ENCODE measurements around the gene RAPSN. TPM values are rescaled to one million over a fixed set of nuclear protein-coding genes. Genes with fewer than 3 reads are reported as not detected.

RAPSN gene
- total RNA-seq, 2 donors from 2014 or later, result 1.1 to 1.7 TPM

GRCh38 chr11:47398551-47398950 is 50.4 kb downstream of the RAPSN start:
- Mint-ChIP-seq H3K4me1 (peaks cover 5% of the 10 kb centered on the region), H3K27me3 (no peaks in the 10 kb centered on the region), H3K36me3 (ENCODE audit: low read depth) (no peaks in the 10 kb centered on the region), H3K4me3 (peak overlapping the region; percentile 12), H3K9me3 (no peaks in the 10 kb centered on the region), H3K27ac (no peak overlapping the region)
- no peak for ATAC-seq (replicated peaks)

- Mint-ChIP-seq H3K27ac (no peak overlapping the region), H3K4me3 (no peak overlapping the region), H3K36me3 (ENCODE audit: low read depth) (no peaks in the 10 kb centered on the region), H3K4me1 (peaks cover 5% of the 10 kb centered on the region), H3K9me3 (no peaks in the 10 kb centered on the region), H3K27me3 (no peaks in the 10 kb centered on the region)
- no peak for ATAC-seq (replicated peaks)
Observed at GRCh38 chr11:47398011-47398410, 50.9 kb downstream of the RAPSN start.

GRCh38 chr11:47396049-47396320 is 53.0 kb downstream of the RAPSN start:
- Mint-ChIP-seq H3K27ac (peak overlapping the region; percentile 89), H3K27me3 (no peaks in the 10 kb centered on the region), H3K4me3 (peak overlapping the region; percentile 59), H3K9me3 (no peaks in the 10 kb centered on the region), H3K4me1 (peaks cover 5% of the 10 kb centered on the region), H3K36me3 (ENCODE audit: low read depth) (no peaks in the 10 kb centered on the region)
- no peak for ATAC-seq (replicated peaks)

- Mint-ChIP-seq H3K9me3 (no peaks in the 10 kb centered on the region), H3K27me3 (no peaks in the 10 kb centered on the region), H3K36me3 (ENCODE audit: low read depth) (no peaks in the 10 kb centered on the region), H3K4me1 (peaks cover 1% of the 10 kb centered on the region), H3K27ac (peak overlapping the region; percentile 89), H3K4me3 (peak overlapping the region; percentile 59)
- no peak for ATAC-seq (replicated peaks)
Observed at GRCh38 chr11:47395223-47396048, 53.5 kb downstream of the RAPSN start.

GRCh38 chr11:47394322-47395222 is 54.4 kb downstream of the RAPSN start:
- H3K4me1 Mint-ChIP-seq, result no peaks in the 10 kb centered on the region
- no peaks in the 10 kb centered on the region for H3K36me3 Mint-ChIP-seq (ENCODE audit: low read depth)
- H3K27ac Mint-ChIP-seq, result peak overlapping the region; percentile 89
- H3K9me3 Mint-ChIP-seq, result no peaks in the 10 kb centered on the region
- H3K4me3 Mint-ChIP-seq, result peak overlapping the region; percentile 59
- H3K27me3 Mint-ChIP-seq, result no peaks in the 10 kb centered on the region
- peak; percentile 89 for ATAC-seq (replicated peaks)

- H3K9me3 Mint-ChIP-seq, result no peaks in the 10 kb centered on the region
- H3K4me3 Mint-ChIP-seq, result peak overlapping the region; percentile 59
- peak overlapping the region; percentile 89 for H3K27ac Mint-ChIP-seq
- H3K27me3 Mint-ChIP-seq, result no peaks in the 10 kb centered on the region
- H3K36me3 Mint-ChIP-seq (ENCODE audit: low read depth), result no peaks in the 10 kb centered on the region
- no peak for ATAC-seq (replicated peaks)
- no peaks in the 10 kb centered on the region for H3K4me1 Mint-ChIP-seq
Observed at GRCh38 chr11:47394050-47394321, 55.0 kb downstream of the RAPSN start.

- no peaks in the 10 kb centered on the region for H3K9me3 Mint-ChIP-seq
- no peaks in the 10 kb centered on the region for H3K4me1 Mint-ChIP-seq
- ATAC-seq (replicated peaks), result no peak
- no peaks in the 10 kb centered on the region for H3K27me3 Mint-ChIP-seq
- H3K36me3 Mint-ChIP-seq (ENCODE audit: low read depth), result no peaks in the 10 kb centered on the region
- peak overlapping the region; percentile 59 for H3K4me3 Mint-ChIP-seq
- peak overlapping the region; percentile 89 for H3K27ac Mint-ChIP-seq
Observed at GRCh38 chr11:47393163-47394049, 55.5 kb downstream of the RAPSN start.

GRCh38 chr11:47392546-47393162 is 56.3 kb downstream of the RAPSN start:
- Mint-ChIP-seq H3K27me3 (no peaks in the 10 kb centered on the region), H3K4me1 (no peaks in the 10 kb centered on the region), H3K27ac (no peak overlapping the region), H3K4me3 (no peak overlapping the region), H3K36me3 (ENCODE audit: low read depth) (no peaks in the 10 kb centered on the region), H3K9me3 (no peaks in the 10 kb centered on the region)
- no peak for ATAC-seq (replicated peaks)

GRCh38 chr11:47391711-47392432 is 57.1 kb downstream of the RAPSN start:
- Mint-ChIP-seq H3K27me3 (no peaks in the 10 kb centered on the region), H3K4me3 (no peak overlapping the region), H3K9me3 (no peaks in the 10 kb centered on the region), H3K4me1 (no peaks in the 10 kb centered on the region), H3K27ac (peak overlapping the region; percentile 4), H3K36me3 (ENCODE audit: low read depth) (no peaks in the 10 kb centered on the region)
- no peak for ATAC-seq (replicated peaks)

- Mint-ChIP-seq H3K36me3 (ENCODE audit: low read depth) (no peaks in the 10 kb centered on the region), H3K27me3 (no peaks in the 10 kb centered on the region), H3K4me1 (no peaks in the 10 kb centered on the region), H3K9me3 (no peaks in the 10 kb centered on the region), H3K4me3 (no peak overlapping the region), H3K27ac (peak overlapping the region; percentile 38)
- ATAC-seq (replicated peaks), result no peak
Observed at GRCh38 chr11:47391077-47391583, 57.8 kb downstream of the RAPSN start.

GRCh38 chr11:47390422-47390760 is 58.5 kb downstream of the RAPSN start:
- no peaks in the 10 kb centered on the region for H3K36me3 Mint-ChIP-seq (ENCODE audit: low read depth)
- ATAC-seq (replicated peaks), result no peak
- no peaks in the 10 kb centered on the region for H3K9me3 Mint-ChIP-seq
- H3K4me1 Mint-ChIP-seq, result no peaks in the 10 kb centered on the region
- peak overlapping the region; percentile 38 for H3K27ac Mint-ChIP-seq
- no peaks in the 10 kb centered on the region for H3K27me3 Mint-ChIP-seq
- no peak overlapping the region for H3K4me3 Mint-ChIP-seq

- no peaks in the 10 kb centered on the region for H3K36me3 Mint-ChIP-seq (ENCODE audit: low read depth)
- no peak overlapping the region for H3K4me3 Mint-ChIP-seq
- H3K27ac Mint-ChIP-seq, result no peak overlapping the region
- ATAC-seq (replicated peaks), result no peak
- no peaks in the 10 kb centered on the region for H3K9me3 Mint-ChIP-seq
- H3K4me1 Mint-ChIP-seq, result no peaks in the 10 kb centered on the region
- no peaks in the 10 kb centered on the region for H3K27me3 Mint-ChIP-seq
Observed at GRCh38 chr11:47389577-47390421, 59.1 kb downstream of the RAPSN start.
